Measurements from ENCODE around the gene KCNJ4.

KCNJ4 gene

GRCh38 chr22:38485783-38486182 is 30.8 kb upstream of the KCNJ4 start:
- peaks cover 93% of the 10 kb centered on the region for H3K36me3 ChIP-seq
- no peaks in the 10 kb centered on the region for H3K27me3 ChIP-seq
- H3K9me3 ChIP-seq: no peaks in the 10 kb centered on the region
- no peak for DNase-seq
- H3K4me3 ChIP-seq (ENCODE audit: low read depth, low read length): no peak overlapping the region
- no peak for TF ChIP-seq CTCF (IDR thresholded peaks at IDR 0.05; ENCODE audit: low read depth, low read length)
- no peaks in the 10 kb centered on the region; the same call in 1 of the 2 replicates for H3K4me1 ChIP-seq

GRCh38 chr22:38484244-38484643 is 29.2 kb upstream of the KCNJ4 start:
- Histone ChIP-seq H3K4me1 (no peaks in the 10 kb centered on the region), H3K9me3 (no peaks in the 10 kb centered on the region), H3K27me3 (no peaks in the 10 kb centered on the region), H3K4me3 (ENCODE audit: low read depth, low read length) (no peak overlapping the region), H3K36me3 (peaks cover 85% of the 10 kb centered on the region)
- no peak for DNase-seq
- TF ChIP-seq CTCF (IDR thresholded peaks at IDR 0.05; ENCODE audit: low read depth, low read length): no peak

GRCh38 chr22:38482662-38483308 is 27.8 kb upstream of the KCNJ4 start:
- no peaks in the 10 kb centered on the region for H3K27me3 ChIP-seq
- H3K9me3 ChIP-seq: no peaks in the 10 kb centered on the region
- no peak overlapping the region for H3K4me3 ChIP-seq (ENCODE audit: low read depth, low read length)
- TF ChIP-seq CTCF (IDR thresholded peaks at IDR 0.05; ENCODE audit: low read depth, low read length): no peak
- DNase-seq: no peak
- H3K36me3 ChIP-seq: peaks cover 71% of the 10 kb centered on the region
- H3K4me1 ChIP-seq: no peaks in the 10 kb centered on the region

GRCh38 chr22:38481871-38482332 is 26.9 kb upstream of the KCNJ4 start:
- H3K4me3 ChIP-seq (ENCODE audit: low read depth, low read length): no peak overlapping the region
- no peaks in the 10 kb centered on the region for H3K4me1 ChIP-seq
- peaks cover 62% of the 10 kb centered on the region for H3K36me3 ChIP-seq
- TF ChIP-seq CTCF (IDR thresholded peaks at IDR 0.05; ENCODE audit: low read depth, low read length): no peak
- no peaks in the 10 kb centered on the region for H3K9me3 ChIP-seq
- DNase-seq: no peak
- H3K27me3 ChIP-seq: no peaks in the 10 kb centered on the region

- Histone ChIP-seq H3K4me3 (ENCODE audit: low read depth, low read length) (no peak overlapping the region), H3K27me3 (no peaks in the 10 kb centered on the region), H3K4me1 (no peaks in the 10 kb centered on the region), H3K9me3 (no peaks in the 10 kb centered on the region), H3K36me3 (peaks cover 56% of the 10 kb centered on the region)
- TF ChIP-seq CTCF (IDR thresholded peaks at IDR 0.05; ENCODE audit: low read depth, low read length): no peak
- DNase-seq: no peak
Observed at GRCh38 chr22:38481162-38481870, 26.3 kb upstream of the KCNJ4 start.
